NCI-H82 treated with DMSO at 0.1 percent for 48 hours (cell line): ENCODE results near the gene NRGN.

ENCODE experiments used
- DNase-seq: peaks from one replicate; lab custom pipeline; 2025; ENCODE audit not compliant: unreplicated experiment; lab: John Stamatoyannopoulos, UW

The NRGN gene

DNA sequence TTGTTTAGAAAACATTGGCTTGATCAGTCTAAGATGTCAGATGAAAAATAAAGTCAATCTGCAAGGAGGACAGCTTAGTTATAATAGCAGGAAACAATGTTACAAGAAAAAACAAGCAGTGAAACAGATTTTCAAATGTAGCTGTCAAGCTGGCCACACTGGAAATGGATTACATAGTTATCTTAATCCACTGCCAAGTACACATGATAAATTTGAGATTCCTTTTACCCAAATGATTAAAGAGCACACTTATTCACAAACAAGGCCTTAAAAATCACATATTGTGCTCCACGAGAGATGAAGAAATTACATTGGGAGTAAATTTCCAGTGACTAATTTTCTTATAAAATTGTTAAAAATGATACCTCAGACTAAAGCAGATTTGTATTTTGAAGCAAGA is 39.8 kb downstream of the NRGN start:
- no peak for DNase-seq

DNA sequence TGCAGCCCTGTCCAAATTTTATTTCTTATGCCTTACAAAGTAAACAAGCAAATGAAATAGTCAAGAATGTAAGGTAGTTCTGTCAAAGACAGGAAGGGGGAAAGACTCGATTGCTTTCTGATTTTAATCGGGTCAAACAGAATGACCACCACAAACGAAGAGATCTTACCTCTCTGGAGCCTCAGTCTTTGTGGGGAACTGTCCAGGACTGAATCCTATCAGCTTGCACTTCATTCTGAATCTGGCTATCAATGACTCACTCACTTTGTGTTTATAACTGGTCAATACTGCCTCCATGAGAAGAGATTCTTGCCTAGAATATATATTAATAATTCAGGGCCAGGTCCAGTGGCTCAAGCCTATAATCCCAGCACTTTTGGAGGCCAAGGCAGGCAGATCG is 43.3 kb downstream of the NRGN start:
- DNase-seq = no peak

DNA sequence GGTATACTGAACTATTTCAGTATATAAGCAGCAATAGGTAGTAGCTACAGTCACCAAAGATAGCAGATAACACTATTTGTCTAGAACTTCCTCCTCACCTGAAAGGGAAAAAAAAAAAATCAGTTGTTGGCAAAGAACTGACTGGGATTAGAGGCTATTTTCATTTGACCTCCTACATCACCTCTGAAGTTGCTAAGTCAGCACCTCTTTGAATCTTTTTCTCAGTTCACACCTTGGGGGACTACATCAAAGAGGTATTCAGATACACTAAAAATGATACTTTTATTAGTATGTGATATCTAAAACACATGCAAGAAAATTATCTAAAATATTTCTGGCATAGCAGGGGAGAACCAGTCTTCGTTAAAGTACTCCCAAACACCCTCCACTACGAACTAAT is 44.3 kb downstream of the NRGN start:
- no peak for DNase-seq

DNA sequence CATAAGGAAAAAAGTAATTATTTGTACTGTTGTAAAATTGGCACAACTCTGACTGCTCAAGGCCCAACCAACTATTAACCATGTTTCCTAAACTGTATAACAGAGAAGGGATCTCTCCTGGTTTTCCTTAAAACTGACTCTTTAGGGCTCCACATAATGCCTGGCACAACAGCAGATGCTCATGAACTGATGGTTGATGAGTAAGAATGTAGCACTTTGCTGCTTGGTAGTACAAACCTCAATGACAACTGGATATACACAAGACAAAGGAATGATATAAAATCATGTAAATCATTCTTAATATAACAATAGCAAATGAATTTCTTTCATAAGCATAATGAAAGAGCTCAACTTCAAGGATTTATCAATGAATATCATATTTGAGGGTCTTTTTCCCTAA is 48.8 kb downstream of the NRGN start:
- DNase-seq = no peak

DNA sequence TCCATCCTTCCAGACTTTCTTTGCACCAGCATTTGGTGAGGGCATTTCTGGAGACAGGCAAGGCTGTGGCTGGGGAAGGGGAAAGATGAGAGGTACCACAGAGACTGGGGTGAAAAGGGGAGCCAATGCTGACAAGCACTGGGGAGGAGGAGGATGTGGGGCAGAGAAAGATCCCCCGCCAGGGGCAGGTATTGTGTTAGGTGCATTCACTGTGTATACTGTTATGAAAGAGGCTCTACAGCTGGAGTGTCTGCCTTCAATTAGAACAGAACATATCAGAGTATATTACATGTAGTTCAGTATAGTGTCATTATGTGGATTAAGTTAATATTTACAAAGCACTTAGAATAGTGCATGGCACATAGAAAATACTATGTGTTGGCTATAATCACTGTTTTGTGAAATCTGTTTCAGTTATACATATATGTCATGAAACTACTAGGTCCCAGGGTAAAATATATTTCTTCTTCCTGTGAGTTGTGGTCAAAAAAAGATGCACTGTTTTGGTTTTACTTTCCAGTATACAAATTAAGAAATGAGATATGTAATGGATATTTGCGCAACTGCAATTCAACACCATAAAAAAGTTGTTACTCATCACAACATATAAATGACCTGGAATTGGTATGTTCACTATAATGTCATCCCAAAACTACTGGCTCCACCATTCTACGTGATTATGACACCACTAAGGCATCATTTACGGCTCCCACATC is 52.0 kb downstream of the NRGN start:
- no peak for DNase-seq

DNA sequence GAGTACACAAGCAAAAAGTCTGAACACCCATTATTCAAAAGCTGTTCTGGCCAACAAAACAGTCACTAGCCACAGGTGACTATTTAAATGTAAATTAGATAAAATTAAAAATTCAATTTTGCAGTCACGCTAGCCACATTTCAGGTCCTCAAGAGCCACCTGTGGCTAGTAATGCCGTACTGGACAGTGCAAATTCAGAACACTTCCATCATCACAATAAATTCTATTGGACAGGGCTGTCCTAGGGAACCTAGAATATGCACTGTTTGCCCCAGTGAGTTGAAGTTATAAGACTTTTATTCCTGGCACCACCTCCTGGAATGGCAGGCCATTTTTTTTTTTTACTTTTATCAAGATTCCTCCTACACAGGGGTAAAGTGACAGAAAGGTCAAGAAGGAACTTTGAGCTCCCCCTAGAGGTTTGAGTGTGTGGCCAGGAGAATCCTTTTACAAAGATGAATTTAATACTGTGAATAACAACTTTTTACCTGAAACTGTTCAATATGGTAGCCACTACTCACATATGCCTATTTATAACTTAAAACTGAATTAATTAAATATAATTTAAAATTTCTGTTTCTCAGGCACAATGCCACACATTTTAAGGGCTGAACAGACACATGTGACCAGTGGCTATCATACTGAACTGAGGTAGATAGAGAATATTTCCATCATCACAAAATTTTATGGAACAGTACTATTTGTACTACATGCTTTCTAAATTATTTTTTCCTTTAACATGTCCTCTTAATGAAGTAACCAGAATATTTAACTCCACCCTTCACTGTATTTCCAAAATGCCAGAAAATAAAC is 53.9 kb downstream of the NRGN start:
- DNase-seq = no peak

DNA sequence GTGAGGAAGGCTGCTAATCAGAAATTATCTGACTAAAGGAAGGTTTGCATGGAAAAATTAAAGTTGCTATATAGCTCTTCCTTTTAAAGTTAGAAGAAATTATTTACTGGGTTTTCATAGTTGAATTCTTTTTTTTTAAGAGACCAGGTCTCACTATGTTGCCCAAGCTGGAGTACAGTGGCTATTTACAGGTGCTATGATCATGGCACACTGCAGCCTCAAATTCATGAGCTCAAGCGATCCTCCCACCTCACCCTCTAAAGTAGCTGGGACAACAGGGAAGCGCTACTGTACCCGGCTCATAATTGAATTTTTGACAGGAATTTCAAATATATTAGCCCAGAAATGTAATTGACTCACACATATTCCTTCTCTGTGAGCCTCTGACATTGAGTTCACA is 56.6 kb downstream of the NRGN start:
- DNase-seq = no peak
